Ishikawa (cell line): ENCODE data around the gene CCNK.

Experiments
- CEBPB ChIP-seq: IDR thresholded peaks from 2 replicates; pipeline ENCODE4 v1.6.1; 2012
- CREB1 ChIP-seq: IDR thresholded peaks from 2 replicates; pipeline ENCODE4 v1.6.1; 2012; ENCODE audit warnings: low read depth
- EGR1 ChIP-seq: IDR thresholded peaks from 2 replicates; pipeline ENCODE4 v1.6.1; 2012
- EP300 ChIP-seq: IDR thresholded peaks from 2 replicates; pipeline ENCODE4 v1.6.1; 2012; ENCODE audit warnings: borderline replicate concordance
- FOXM1 ChIP-seq: IDR thresholded peaks from 2 replicates; pipeline ENCODE4 v1.6.1; 2012; ENCODE audit warnings: low read depth, borderline replicate concordance
- MAX ChIP-seq: IDR thresholded peaks from 2 replicates; pipeline ENCODE4 v1.6.1; 2012
- NFIC ChIP-seq: IDR thresholded peaks from 2 replicates; pipeline ENCODE4 v1.6.1; 2012
- RAD21 ChIP-seq: IDR thresholded peaks from 2 replicates; pipeline ENCODE4 v1.6.1; 2012; ENCODE audit warnings: low read depth
- REST ChIP-seq: IDR thresholded peaks from 2 replicates; pipeline ENCODE4 v1.6.1; 2012; ENCODE audit warnings: low read depth, mild to moderate bottlenecking
- TAF1 ChIP-seq: IDR thresholded peaks from 2 replicates; pipeline ENCODE4 v1.6.1; 2012; ENCODE audit warnings: low read depth, mild to moderate bottlenecking
- TCF12 ChIP-seq: IDR thresholded peaks from 2 replicates; pipeline ENCODE4 v1.6.1; 2012; ENCODE audit warnings: low read depth
- TEAD4 ChIP-seq: IDR thresholded peaks from 2 replicates; pipeline ENCODE4 v1.6.1; 2012
- USF1 ChIP-seq: IDR thresholded peaks from 2 replicates; pipeline ENCODE4 v1.6.1; 2012
- YY1 ChIP-seq: IDR thresholded peaks from 2 replicates; pipeline ENCODE4 v1.6.1; 2012; ENCODE audit warnings: low read depth
- ZBTB7A ChIP-seq: IDR thresholded peaks from 2 replicates; pipeline ENCODE4 v1.6.1; 2012; ENCODE audit warnings: low read depth

The CCNK gene

GRCh38 chr14:99554757-99555531 lies 73.7 kb downstream of the CCNK start:
- TF ChIP-seq RAD21 (no peak), TEAD4 (no peak), YY1 (no peak), CREB1 (no peak), EGR1 (no peak), EP300 (no peak), MAX (no peak), CEBPB (no peak), TCF12 (no peak), REST (no peak), FOXM1 (no peak), TAF1 (no peak), USF1 (no peak), ZBTB7A (no peak)

- TF ChIP-seq USF1: no peak
- TF ChIP-seq REST: no peak
- TF ChIP-seq EP300: no peak
- no peak for TF ChIP-seq TEAD4
- TF ChIP-seq RAD21: no peak
- TF ChIP-seq FOXM1: no peak
- TF ChIP-seq CREB1: no peak
- TF ChIP-seq ZBTB7A: no peak
- TF ChIP-seq TAF1: no peak
- TF ChIP-seq EGR1: no peak
- no peak for TF ChIP-seq YY1
- TF ChIP-seq TCF12: no peak
- no peak for TF ChIP-seq MAX
- no peak for TF ChIP-seq CEBPB
- no peak for TF ChIP-seq NFIC
These were observed 75.1 kb downstream of the CCNK start for GRCh38 chr14:99556134-99556791.

- TF ChIP-seq RAD21 (no peak), EP300 (no peak), EGR1 (no peak), CREB1 (no peak), FOXM1 (no peak), YY1 (no peak), TEAD4 (no peak), CEBPB (no peak), MAX (no peak), ZBTB7A (no peak)
These were observed 78.2 kb downstream of the CCNK start for GRCh38 chr14:99559286-99559990.

- no peak for TF ChIP-seq YY1
- TF ChIP-seq CREB1: no peak
- no peak for TF ChIP-seq FOXM1
- no peak for TF ChIP-seq MAX
- no peak for TF ChIP-seq REST
- TF ChIP-seq RAD21: no peak
- TF ChIP-seq TEAD4: no peak
- TF ChIP-seq NFIC: no peak
- no peak for TF ChIP-seq TCF12
- TF ChIP-seq EP300: no peak
- TF ChIP-seq USF1: no peak
- TF ChIP-seq CEBPB: no peak
- TF ChIP-seq TAF1: no peak
These were observed 79.2 kb downstream of the CCNK start for GRCh38 chr14:99560403-99560802.
